GM23338 (cell line): ENCODE results near the gene ESPNL. TPM values are rescaled to one million over a fixed set of nuclear protein-coding genes. Genes with fewer than 3 reads are reported as not detected.

Source experiments
- ATAC-seq: fragments of 200-7000 bp; cut with Tn5 transposase; 3 replicates; pipeline ENCODE4 v1.9.1; 2020
- DNase-seq: peaks from one replicate; pipeline ENCODE4 v3.0.0-alpha.2; 2015; ENCODE audit warnings: low spot score
- H2AFZ ChIP-seq: fragments of 200-600 bp; sonication (generic); 2 replicates; pipeline ENCODE4 v1.8.0; 2016; ENCODE audit warnings: antibody characterized with exemption, mild to moderate bottlenecking, moderate library complexity
- H3F3A ChIP-seq: fragments of 200-600 bp; sonication (generic); replicated peaks from 2 replicates; pipeline ENCODE4 v1.8.0; 2017; ENCODE audit warnings: antibody characterized with exemption, mixed run types, low read depth
- H3K27ac ChIP-seq: fragments of 200-600 bp; sonication (generic); 2 replicates; pipeline ENCODE4 v1.6.1; 2016; ENCODE audit warnings: low read depth
- H3K27me3 ChIP-seq: fragments of 200-600 bp; sonication (generic); 2 replicates; pipeline ENCODE4 v1.8.0; 2016; ENCODE audit warnings: mild to moderate bottlenecking, mixed run types, moderate library complexity; ENCODE audit not compliant: insufficient read depth
- H3K36me3 ChIP-seq: fragments of 200-600 bp; sonication (generic); 2 replicates; pipeline ENCODE4 v1.8.0; 2016; ENCODE audit warnings: mild to moderate bottlenecking; ENCODE audit not compliant: insufficient read depth
- H3K4me1 ChIP-seq: fragments of 200-600 bp; sonication (generic); 2 replicates; pipeline ENCODE4 v1.8.0; 2016; ENCODE audit warnings: mild to moderate bottlenecking, moderate library complexity; ENCODE audit not compliant: insufficient read depth
- H3K4me2 ChIP-seq: fragments of 200-600 bp; sonication (generic); 2 replicates; pipeline ENCODE4 v1.7.1; 2017; ENCODE audit warnings: mixed run types
- H3K4me3 ChIP-seq: fragments of 200-600 bp; sonication (generic); 2 replicates; pipeline ENCODE4 v1.6.1; 2016; ENCODE audit warnings: mixed run types
- H3K79me2 ChIP-seq: fragments of 200-600 bp; sonication (generic); replicated peaks from 2 replicates; pipeline ENCODE4 v1.8.0; 2017; ENCODE audit warnings: mild to moderate bottlenecking; ENCODE audit not compliant: insufficient read depth
- H3K9me2 ChIP-seq: fragments of 200-600 bp; sonication (generic); 2 replicates; pipeline ENCODE4 v1.8.0; 2017; ENCODE audit not compliant: insufficient read depth
- H4K20me1 ChIP-seq: fragments of 200-600 bp; sonication (generic); replicated peaks from 2 replicates; pipeline ENCODE4 v1.8.0; 2017; ENCODE audit warnings: mild to moderate bottlenecking; ENCODE audit not compliant: insufficient read depth
- H3K27ac Mint-ChIP-seq: 2 replicates; pipeline ENCODE4 v1.8.0; 2020; ENCODE audit warnings: inconsistent platforms, mild to moderate bottlenecking, moderate library complexity, mixed read lengths
- H3K27me3 Mint-ChIP-seq: 3 replicates; pipeline ENCODE4 v1.8.0; 2022; ENCODE audit warnings: low read depth, mild to moderate bottlenecking, moderate library complexity, mixed read lengths, inconsistent platforms; ENCODE audit not compliant: insufficient read depth, poor library complexity
- H3K36me3 Mint-ChIP-seq: 3 replicates; pipeline ENCODE4 v1.8.0; 2021; ENCODE audit warnings: low read depth, mild to moderate bottlenecking, inconsistent platforms, moderate library complexity, mixed read lengths
- H3K4me1 Mint-ChIP-seq: 3 replicates; pipeline ENCODE4 v1.8.0; 2020; ENCODE audit warnings: mild to moderate bottlenecking, inconsistent platforms, mixed read lengths
- H3K4me3 Mint-ChIP-seq: 3 replicates; pipeline ENCODE4 v1.8.0; 2021; ENCODE audit warnings: moderate library complexity, mild to moderate bottlenecking, inconsistent platforms, mixed read lengths
- H3K9me3 Mint-ChIP-seq: 3 replicates; pipeline ENCODE4 v1.8.0; 2020; ENCODE audit warnings: moderate library complexity, mild to moderate bottlenecking, inconsistent platforms, mixed read lengths
- CREB1 ChIP-seq: fragments of 250-450 bp; sonication (Bioruptor Pico); IDR thresholded peaks from 2 replicates; pipeline ENCODE4 v1.5.0; 2020; ENCODE audit warnings: low read depth, mild to moderate bottlenecking, moderate library complexity
- CTCF ChIP-seq, 2 experiments: fragments of 200-600 bp in 1 of 2; sonication (generic) in 1 of 2; conservative IDR thresholded peaks; 2 replicates each; pipeline versions ENCODE4 v1.5.1 to v1.6.1; 2016 to 2017; ENCODE audit warnings: antibody characterized with exemption in 2 of 2, low read depth in 2 of 2, mild to moderate bottlenecking in 2 of 2, moderate library complexity in 1 of 2
- ETS1 ChIP-seq: IDR thresholded peaks from 2 replicates; pipeline ENCODE4 v1.6.1; 2016; ENCODE audit warnings: antibody characterized with exemption
- EZH2 ChIP-seq: fragments of 200-600 bp; sonication (generic); IDR thresholded peaks from one replicate; pipeline ENCODE4 v1.8.0; 2017; ENCODE audit warnings: antibody characterized with exemption, mild to moderate bottlenecking, low read depth; ENCODE audit not compliant: unreplicated experiment
- EZH2phosphoT487 ChIP-seq: fragments of 200-600 bp; sonication (generic); IDR thresholded peaks from one replicate; pipeline ENCODE4 v1.8.1; 2018; ENCODE audit warnings: antibody characterized with exemption; ENCODE audit not compliant: unreplicated experiment
- JUNB ChIP-seq: IDR thresholded peaks from one replicate; pipeline ENCODE4 v1.6.1; 2016; ENCODE audit warnings: antibody characterized with exemption; ENCODE audit not compliant: unreplicated experiment
- NANOG ChIP-seq: IDR thresholded peaks from 2 replicates; pipeline ENCODE4 v1.6.1; 2016; ENCODE audit warnings: antibody characterized with exemption, borderline replicate concordance
- POLR2AphosphoS5 ChIP-seq: IDR thresholded peaks from 2 replicates; pipeline ENCODE4 v1.6.1; 2016; ENCODE audit warnings: antibody characterized with exemption, low read depth
- REST ChIP-seq: IDR thresholded peaks from one replicate; pipeline ENCODE4 v1.6.1; 2018; ENCODE audit warnings: antibody characterized with exemption; ENCODE audit not compliant: unreplicated experiment
- STAT1 ChIP-seq: IDR thresholded peaks from one replicate; pipeline ENCODE4 v1.6.1; 2016; ENCODE audit warnings: antibody characterized with exemption; ENCODE audit not compliant: unreplicated experiment
- ZNF114 ChIP-seq: fragments of 250-450 bp; sonication (Bioruptor Pico); IDR thresholded peaks from 2 replicates; pipeline ENCODE4 v1.5.0; 2020; ENCODE audit warnings: mild to moderate bottlenecking, moderate library complexity
- ZNF331 ChIP-seq: fragments of 250-450 bp; sonication (Bioruptor Pico); IDR thresholded peaks from 2 replicates; pipeline ENCODE4 v1.5.0; 2020; ENCODE audit warnings: low read depth, mild to moderate bottlenecking, moderate library complexity
- ZNF462 ChIP-seq: fragments of 250-450 bp; sonication (Bioruptor Pico); IDR thresholded peaks from 2 replicates; pipeline ENCODE4 v1.5.0; 2020; ENCODE audit warnings: mild to moderate bottlenecking, moderate library complexity
- polyA plus RNA-seq: library from polyadenylated mRNA; unstranded; fragments of >200 nt; fragmentation: Nextera tagmentation; extraction: Ambion mirVana; gene quantifications from 2 replicates; pipeline ENCODE4 v1.2.1, GENCODE V29; 2016
- total RNA-seq: library from RNA; depleted of rRNA; stranded (reverse); fragments of >200 nt; shearing (Covaris generic); gene quantifications from 2 replicates; pipeline ENCODE4 v1.2.3, GENCODE V29; 2014

ESPNL gene
- total and polyA plus RNA-seq, 2 experiments from 2014 or later = 0.44 to 3.1 TPM

GRCh38 chr2:238090887-238091286 lies 9.3 kb upstream of the ESPNL start:
- H3K27ac Mint-ChIP-seq = no peak overlapping the region
- no peak overlapping the region for H2AFZ ChIP-seq
- TF ChIP-seq NANOG (no peak), STAT1 (no peak), POLR2AphosphoS5 (no peak), CTCF (conservative IDR thresholded peaks at IDR 0.05; ENCODE audit: low read depth in 2 of 2) (no peak), ZNF114 (CRISPR knock-in tag) (no peak), JUNB (no peak), CREB1 (CRISPR knock-in tag) (no peak), EZH2 (no peak), ZNF331 (no peak), EZH2phosphoT487 (no peak), ETS1 (no peak), REST (no peak), ZNF462 (CRISPR knock-in tag) (no peak)
- H4K20me1 ChIP-seq = no peaks in the 10 kb centered on the region; the same call in 1 of the 2 replicates
- H3K9me2 ChIP-seq = no peaks in the 10 kb centered on the region
- 0 out of 2 replicates have a peak overlapping the region, but pooled peaks have one; percentile 50 for H3K27ac ChIP-seq
- peaks cover 69% of the 10 kb centered on the region for H3K36me3 Mint-ChIP-seq
- H3K27me3 ChIP-seq = no peaks in the 10 kb centered on the region
- peaks cover 22% of the 10 kb centered on the region for H3K4me1 Mint-ChIP-seq
- H3K27me3 Mint-ChIP-seq = peaks cover 16% of the 10 kb centered on the region
- no peak overlapping the region for H3K4me3 ChIP-seq
- ATAC-seq (no peak), DNase-seq (no peak)
- no peaks in the 10 kb centered on the region for H3K79me2 ChIP-seq
- H3K36me3 ChIP-seq = peaks cover 10% of the 10 kb centered on the region
- H3K9me3 Mint-ChIP-seq = no peaks in the 10 kb centered on the region; the same call in 2 of the 3 replicates
- 0 out of 2 replicates have a peak, but pooled peaks cover 11% of the 10 kb centered on the region for H3F3A ChIP-seq
- peaks cover 12% of the 10 kb centered on the region for H3K4me1 ChIP-seq
- no peak overlapping the region for H3K4me2 ChIP-seq
- H3K4me3 Mint-ChIP-seq = no peak overlapping the region
